MCF 10A (cell line): ENCODE measurements around the gene MIPOL1. TPM values are rescaled to one million over a fixed set of nuclear protein-coding genes. Genes with fewer than 3 reads are reported as not detected.
A peak's percentile ranks its signal among the peaks of the same experiment; 100 is the strongest.

Source experiments
- BruUV-seq: library from RNA; stranded (reverse); fragments of 400-500 nt; replicated peaks from 2 replicates; lab custom pipeline; 2021; lab: Mats Ljungman, UMichigan
- CTCF ChIA-PET: fragments of 300-600 bp; sonication (Branson Sonifier 250); formaldehyde crosslinking; extraction: SDS; loops from one replicate; lab custom pipeline; 2021; ENCODE audit warnings: antibody characterized with exemption, inconsistent platforms; lab: Yijun Ruan, JAX
- POLR2A ChIA-PET: fragments of 300-600, 350-650 bp; sonication (Branson Sonifier 250); formaldehyde crosslinking; extraction: SDS; loops from one replicate; lab custom pipeline; 2020; ENCODE audit warnings: antibody characterized with exemption, inconsistent platforms; lab: Yijun Ruan, JAX
- DNase-seq: peaks from one replicate; pipeline ENCODE4 v3.0.0-alpha.2; 2018; ENCODE audit not compliant: unreplicated experiment
- H3K27ac Mint-ChIP-seq: one replicate; pipeline ENCODE4 v1.8.0; 2022; ENCODE audit warnings: mild to moderate bottlenecking, low read depth, mixed read lengths; ENCODE audit not compliant: unreplicated experiment
- H3K27me3 Mint-ChIP-seq: one replicate; pipeline ENCODE4 v1.8.0; 2022; ENCODE audit warnings: mixed read lengths; ENCODE audit not compliant: insufficient read depth, unreplicated experiment
- H3K36me3 Mint-ChIP-seq: one replicate; pipeline ENCODE4 v1.8.0; 2022; ENCODE audit warnings: mild to moderate bottlenecking, moderate library complexity, mixed read lengths; ENCODE audit not compliant: insufficient read depth, unreplicated experiment
- H3K4me1 Mint-ChIP-seq: one replicate; pipeline ENCODE4 v1.8.0; 2022; ENCODE audit warnings: mixed read lengths; ENCODE audit not compliant: insufficient read depth, unreplicated experiment
- H3K4me3 Mint-ChIP-seq: one replicate; pipeline ENCODE4 v1.8.0; 2022; ENCODE audit warnings: mild to moderate bottlenecking, moderate library complexity, mixed read lengths; ENCODE audit not compliant: unreplicated experiment
- H3K9me3 Mint-ChIP-seq: one replicate; pipeline ENCODE4 v1.8.0; 2022; ENCODE audit warnings: mixed read lengths; ENCODE audit not compliant: unreplicated experiment
- CTCF ChIP-seq: fragments of 200-600 bp; IDR thresholded peaks from one replicate; pipeline ENCODE4 v1.8.0; 2022; ENCODE audit warnings: antibody characterized with exemption, mild to moderate bottlenecking; ENCODE audit not compliant: unreplicated experiment
- intact Hi-C: fragments of 100-400 bp; cut with micrococcal nuclease; formaldehyde crosslinking; loops from 2 replicates; pipeline ENCODE4 v1.14.1; 2022
- total RNA-seq: library from RNA; stranded (reverse); gene quantifications from 2 replicates; pipeline ENCODE4 v1.2.3, GENCODE V29; 2022

Gene MIPOL1
- total RNA-seq, 1 experiment from 2014 or later, result 16.3 TPM

DNA sequence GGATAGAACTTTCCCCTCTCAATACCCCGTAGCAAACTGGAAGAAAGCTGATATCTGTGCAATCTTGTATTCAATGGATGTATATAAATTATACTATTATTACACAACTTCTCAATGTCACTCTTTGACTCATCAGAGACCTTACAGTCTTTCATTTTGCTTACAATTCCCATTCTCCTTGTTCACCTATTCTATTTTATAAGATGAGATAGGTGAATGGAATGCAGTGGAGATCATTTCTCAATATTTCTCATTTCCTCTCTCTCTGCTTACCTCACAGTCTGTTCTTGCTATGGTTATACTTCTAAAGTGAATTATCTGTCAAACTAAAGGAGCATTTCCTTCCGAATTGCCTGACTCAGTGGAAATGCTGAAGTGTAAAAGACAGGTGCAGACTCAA lies 382.4 kb downstream of the MIPOL1 start:
- H3K27ac Mint-ChIP-seq, result peak overlapping the region; percentile 87
- intact Hi-C loops, result loop anchor here (2.0 kb wide), 1 partner anchor 15 kb away; the partner anchor contains the start of genes FOXA1 and TTC6
- peaks cover 15% of the 10 kb centered on the region for H3K4me1 Mint-ChIP-seq
- no peaks in the 10 kb centered on the region for H3K27me3 Mint-ChIP-seq
- DNase-seq, result peak; percentile 76
- ChIA-PET CTCF (no interaction called here), POLR2A (no interaction called here)
- BruUV-seq, result no TSS peak
- no peak overlapping the region for H3K4me3 Mint-ChIP-seq
- no peaks in the 10 kb centered on the region for H3K36me3 Mint-ChIP-seq
- H3K9me3 Mint-ChIP-seq, result no peaks in the 10 kb centered on the region
- TF ChIP-seq CTCF, result no peak

DNA sequence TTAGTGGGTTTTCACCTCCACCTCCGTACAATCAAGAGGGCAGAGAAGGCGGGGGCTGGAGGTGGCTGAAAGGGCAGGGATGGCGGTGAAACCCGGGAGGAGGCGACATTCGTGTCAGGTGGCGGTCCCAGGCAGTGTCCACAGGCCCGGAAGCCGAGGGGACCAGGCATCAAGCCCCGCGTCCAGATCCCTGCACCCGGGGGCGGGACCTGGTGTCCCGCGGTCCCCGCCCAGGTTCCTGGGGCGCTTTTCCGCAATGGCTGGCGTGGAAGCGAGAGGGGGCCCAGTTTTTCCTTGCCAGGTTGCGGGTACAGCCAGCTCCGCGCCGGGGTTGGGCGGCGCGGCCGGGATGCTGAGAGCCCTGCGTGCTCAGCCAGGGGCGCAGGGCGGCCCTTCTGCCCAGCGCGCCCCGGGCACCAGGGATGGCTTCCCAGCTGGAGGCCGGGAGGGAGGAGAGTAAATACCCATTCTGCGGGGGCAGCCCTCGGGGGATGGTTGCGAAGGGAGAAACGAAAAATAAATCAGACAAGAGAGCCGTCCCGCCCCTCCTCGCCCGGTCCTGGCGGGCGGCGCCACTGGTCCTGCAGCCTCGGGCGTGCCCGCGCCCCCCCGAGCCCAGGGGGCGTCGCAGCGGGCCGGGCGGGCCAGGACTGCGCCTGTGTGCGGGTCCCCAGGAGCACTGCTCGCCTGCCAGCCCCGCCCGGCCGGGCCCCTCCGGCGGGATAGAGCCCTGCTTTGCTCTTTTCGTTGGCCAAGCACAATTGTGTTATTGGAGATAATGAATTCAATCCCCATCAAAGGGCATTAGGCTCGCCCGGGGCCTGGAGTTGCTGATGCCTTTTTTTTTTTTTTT lies 385.8 kb downstream of the MIPOL1 start:
- intact Hi-C loops, result no loop called here
- DNase-seq, result no peak
- Mint-ChIP-seq H3K27me3 (no peaks in the 10 kb centered on the region), H3K9me3 (no peaks in the 10 kb centered on the region), H3K27ac (no peak overlapping the region), H3K4me3 (no peak overlapping the region), H3K36me3 (no peaks in the 10 kb centered on the region), H3K4me1 (peaks cover 15% of the 10 kb centered on the region)
- BruUV-seq, result no TSS peak
- POLR2A ChIA-PET, result no interaction called here
- TF ChIP-seq CTCF, result no peak
- CTCF ChIA-PET, result no interaction called here

DNA sequence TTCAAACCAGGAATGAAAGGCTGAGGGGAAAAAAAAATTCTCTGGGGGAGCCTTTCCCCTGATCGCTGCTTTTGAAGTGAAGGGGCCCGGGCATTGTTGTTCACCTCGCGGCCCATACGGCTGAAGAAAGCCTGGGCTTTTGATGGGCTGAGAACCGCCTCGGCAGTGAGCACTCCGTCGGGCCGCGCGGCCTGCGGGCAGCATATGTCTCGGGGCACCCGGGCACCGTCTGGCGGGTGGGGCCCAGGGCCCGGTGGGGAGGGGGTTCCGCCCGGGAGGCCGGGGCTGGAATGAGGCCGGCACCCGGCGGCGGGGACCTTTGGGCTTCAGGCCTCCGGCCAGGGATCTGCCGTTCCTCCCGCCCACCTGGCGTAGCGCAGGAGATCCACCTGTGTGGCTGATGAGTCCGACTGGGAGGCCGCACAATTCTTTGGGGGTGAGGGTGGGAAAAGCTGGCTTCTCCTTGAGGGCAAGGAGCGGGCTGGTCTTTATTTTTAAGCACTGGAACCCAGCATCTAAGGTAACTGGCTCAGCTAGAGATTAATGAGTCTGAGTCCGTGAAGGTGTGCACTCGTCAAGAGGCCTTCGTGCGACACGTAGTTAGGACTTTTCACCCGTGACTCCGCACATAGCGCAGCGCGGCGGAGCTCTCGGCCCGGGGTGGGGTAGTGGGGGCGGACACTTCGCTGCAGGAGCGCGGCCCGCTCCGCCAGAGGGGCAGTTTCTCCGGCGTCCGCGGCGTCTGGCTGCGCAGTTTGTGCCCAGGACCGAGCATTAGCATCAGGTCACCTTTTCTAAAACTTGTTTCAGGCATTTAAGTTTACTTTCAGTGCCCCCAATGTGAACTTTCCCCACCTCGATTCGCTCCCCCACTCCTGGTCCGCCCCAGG lies 386.7 kb downstream of the MIPOL1 start:
- ChIA-PET POLR2A (no interaction called here), CTCF (interaction anchor here (1.9 kb wide), 1 partner anchor 9 kb away, joined by 9 read pairs; no protein-coding TSS in a partner anchor)
- H3K4me1 Mint-ChIP-seq, result peaks cover 14% of the 10 kb centered on the region
- intact Hi-C loops, result no loop called here
- H3K36me3 Mint-ChIP-seq, result no peaks in the 10 kb centered on the region
- H3K4me3 Mint-ChIP-seq, result no peak overlapping the region
- no peaks in the 10 kb centered on the region for H3K27me3 Mint-ChIP-seq
- no peak overlapping the region for H3K27ac Mint-ChIP-seq
- H3K9me3 Mint-ChIP-seq, result no peaks in the 10 kb centered on the region
- no peak for TF ChIP-seq CTCF
- no peak for DNase-seq
- BruUV-seq, result no TSS peak

GRCh38 chr14:37585101-37585511 lies 387.4 kb downstream of the MIPOL1 start:
- CTCF ChIA-PET, result interaction anchor here (1.9 kb wide), 1 partner anchor 9 kb away, joined by 9 read pairs; no protein-coding TSS in a partner anchor
- H3K4me3 Mint-ChIP-seq, result no peak overlapping the region
- BruUV-seq, result no TSS peak
- H3K4me1 Mint-ChIP-seq, result peaks cover 8% of the 10 kb centered on the region
- intact Hi-C loops, result no loop called here
- DNase-seq, result no peak
- no peaks in the 10 kb centered on the region for H3K27me3 Mint-ChIP-seq
- TF ChIP-seq CTCF, result no peak
- H3K36me3 Mint-ChIP-seq, result no peaks in the 10 kb centered on the region
- no peaks in the 10 kb centered on the region for H3K9me3 Mint-ChIP-seq
- POLR2A ChIA-PET, result no interaction called here
- H3K27ac Mint-ChIP-seq, result no peak overlapping the region
